Body of pancreas (tissue), 4 donors: ENCODE results near the gene CCDC85C. TPM values are rescaled to one million over a fixed set of nuclear protein-coding genes. Genes with fewer than 3 reads are reported as not detected.

Experiments used
- ATAC-seq: fragments of 150-250 bp; one replicate; pipeline ENCODE4 v1.9.1; 2016
- DNase-seq, 4 donors: peaks; one replicate each; pipeline ENCODE4 v3.0.0-alpha.2; 2019
- H3K27ac ChIP-seq, 4 donors: fragments of 200-600 bp; sonication (generic); 1 replicate in 3 of 4; 2 replicates in 1 of 4; pipeline versions ENCODE4 v1.5.1 to v1.6.1; 2016 to 2019; ENCODE audit warnings: mild to moderate bottlenecking in 1 of 4, mixed read lengths in 1 of 4, moderate library complexity in 1 of 4
- H3K27me3 ChIP-seq, 2 donors: fragments of 200-600 bp; sonication (generic); one replicate each; pipeline ENCODE4 v1.6.0; 2016; ENCODE audit warnings: mild to moderate bottlenecking in 1 of 2
- H3K36me3 ChIP-seq, 2 donors: fragments of 200-600 bp; sonication (generic); replicated peaks in 1 of 2; 2 replicates each; pipeline ENCODE4 v1.5.1; 2016; ENCODE audit warnings: low read depth in 2 of 2; ENCODE audit not compliant: insufficient read depth in 1 of 2
- H3K4me1 ChIP-seq: fragments of 200-600 bp; sonication (generic); one replicate; pipeline ENCODE4 v1.6.0; 2016
- H3K4me3 ChIP-seq, 2 donors: fragments of 200-600 bp; sonication (generic); 1 replicate in 1 of 2; 2 replicates in 1 of 2; pipeline ENCODE4 v1.5.1; 2016 to 2019
- H3K9me3 ChIP-seq, 3 donors: fragments of 200-600 bp; sonication (generic); 1 replicate in 2 of 3; 2 replicates in 1 of 3; pipeline ENCODE4 v1.5.1; 2016
- POLR2A ChIP-seq, 3 donors: fragments of 450-650 bp; IDR thresholded peaks; one replicate each; pipeline ENCODE4 v1.6.1; 2016; ENCODE audit warnings: antibody characterized with exemption in 3 of 3, mild to moderate bottlenecking in 2 of 3
- WGBS, 2 donors: methylation state at CpG; one replicate each; pipeline ENCODE4 v1.1.5; 2017; 5-methylcytosine and 5-hydroxymethylcytosine counted together
- intact Hi-C: fragments of 100-400 bp; cut with DNase I; formaldehyde crosslinking; loops from one replicate; pipeline ENCODE4 v1.15.1; 2023
- total RNA-seq, 2 donors: library from RNA; depleted of rRNA; stranded (reverse); fragments of >200 nt; gene quantifications; one replicate each; pipeline ENCODE4 v1.1.0, GENCODE V29; 2016
- TF ChIP-seq, protein P1 (sequence below), 7 experiments: fragments of 450-650 bp in 4 of 7; fragments of 200-600 bp in 3 of 7; sonication (generic) in 3 of 7; IDR thresholded peaks; one replicate each; pipeline ENCODE4 v1.5.1; 2016 to 2019; ENCODE audit warnings: antibody characterized with exemption in 7 of 7

The CCDC85C gene
- total RNA-seq, 2 donors from 2014 or later, result 8.9 to 10.1 TPM

- peaks cover 12% of the 10 kb centered on the region for H3K4me1 ChIP-seq
- DNase-seq, result peak in 2 of 4 donors; percentile 10 to 11
- peaks cover 0 to 9% of the 10 kb centered on the region in 2 donors for H3K36me3 ChIP-seq
- no peak overlapping the region for H3K27ac ChIP-seq
- no peak for TF ChIP-seq POLR2A (IDR thresholded peaks at IDR 0.05)
- TF ChIP-seq, protein P1, sequence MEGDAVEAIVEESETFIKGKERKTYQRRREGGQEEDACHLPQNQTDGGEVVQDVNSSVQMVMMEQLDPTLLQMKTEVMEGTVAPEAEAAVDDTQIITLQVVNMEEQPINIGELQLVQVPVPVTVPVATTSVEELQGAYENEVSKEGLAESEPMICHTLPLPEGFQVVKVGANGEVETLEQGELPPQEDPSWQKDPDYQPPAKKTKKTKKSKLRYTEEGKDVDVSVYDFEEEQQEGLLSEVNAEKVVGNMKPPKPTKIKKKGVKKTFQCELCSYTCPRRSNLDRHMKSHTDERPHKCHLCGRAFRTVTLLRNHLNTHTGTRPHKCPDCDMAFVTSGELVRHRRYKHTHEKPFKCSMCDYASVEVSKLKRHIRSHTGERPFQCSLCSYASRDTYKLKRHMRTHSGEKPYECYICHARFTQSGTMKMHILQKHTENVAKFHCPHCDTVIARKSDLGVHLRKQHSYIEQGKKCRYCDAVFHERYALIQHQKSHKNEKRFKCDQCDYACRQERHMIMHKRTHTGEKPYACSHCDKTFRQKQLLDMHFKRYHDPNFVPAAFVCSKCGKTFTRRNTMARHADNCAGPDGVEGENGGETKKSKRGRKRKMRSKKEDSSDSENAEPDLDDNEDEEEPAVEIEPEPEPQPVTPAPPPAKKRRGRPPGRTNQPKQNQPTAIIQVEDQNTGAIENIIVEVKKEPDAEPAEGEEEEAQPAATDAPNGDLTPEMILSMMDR (IDR thresholded peaks at IDR 0.05), result no peak
- no peak overlapping the region for H3K4me3 ChIP-seq
- 86 to 100% methylated on average over 1 to 27 of the region's 27 CpGs for WGBS, 2 donors
- intact Hi-C loops, result no loop called here
- ATAC-seq, result no peak
- no peaks in the 10 kb centered on the region for H3K27me3 ChIP-seq
- no peaks in the 10 kb centered on the region for H3K9me3 ChIP-seq
Measured at GRCh38 chr14:99515301-99516155, 88.5 kb downstream of the CCDC85C start.

- no peak for TF ChIP-seq POLR2A (IDR thresholded peaks at IDR 0.05)
- TF ChIP-seq, protein P1 (IDR thresholded peaks at IDR 0.05), result no peak
- intact Hi-C loops, result no loop called here
- H3K27me3 ChIP-seq, result no peaks in the 10 kb centered on the region
- no peak for ATAC-seq
- no peak overlapping the region for H3K27ac ChIP-seq
- peaks cover 12% of the 10 kb centered on the region for H3K4me1 ChIP-seq
- H3K9me3 ChIP-seq, result no peaks in the 10 kb centered on the region
- DNase-seq, result peak in 2 of 4 donors; percentile 11 to 16
- WGBS, 2 donors, result 84 to 92% methylated on average over 9 to 20 of the region's 20 CpGs
- no peak overlapping the region for H3K4me3 ChIP-seq
- H3K36me3 ChIP-seq, result peaks cover 0 to 9% of the 10 kb centered on the region in 2 donors
Measured at GRCh38 chr14:99514552-99515300, 89.3 kb downstream of the CCDC85C start.

DNA sequence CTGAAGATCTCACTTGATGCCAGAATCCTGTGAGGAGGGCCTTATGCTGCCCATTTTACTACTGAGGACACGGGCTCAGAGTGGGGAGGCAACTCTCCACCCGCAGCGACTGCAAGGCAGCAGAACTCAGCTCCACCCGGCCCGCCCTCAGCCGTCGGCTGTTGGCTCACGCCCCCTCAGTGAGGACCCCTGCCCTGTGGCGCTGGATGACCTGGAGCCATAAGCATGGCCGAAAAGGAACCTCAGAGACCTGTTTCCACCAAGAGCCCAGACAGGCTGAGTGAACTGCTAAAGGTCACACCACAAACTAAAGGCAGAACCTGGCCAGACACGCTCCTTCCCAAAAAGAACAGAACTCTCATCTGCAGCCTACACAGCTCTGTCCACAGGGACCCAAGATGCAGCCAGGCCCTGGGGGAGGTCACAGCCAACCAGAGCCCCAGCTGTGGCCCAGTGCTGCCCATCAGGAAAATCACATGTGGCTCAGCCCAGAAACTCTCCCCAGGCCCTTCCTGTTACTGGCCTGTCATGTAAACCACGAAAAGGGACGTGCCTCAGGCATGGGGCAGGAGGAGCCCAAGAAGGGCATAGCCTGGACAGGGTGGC lies 90.0 kb downstream of the CCDC85C start:
- WGBS, 2 donors, result 78 to 85% methylated on average over 10 to 13 of the region's 13 CpGs
- intact Hi-C loops, result no loop called here
- H3K36me3 ChIP-seq, result peaks cover 0 to 15% of the 10 kb centered on the region in 2 donors

GRCh38 chr14:99513183-99513694 lies 90.8 kb downstream of the CCDC85C start:
- no peaks in the 10 kb centered on the region for H3K27me3 ChIP-seq
- no peak for TF ChIP-seq POLR2A (IDR thresholded peaks at IDR 0.05)
- TF ChIP-seq, protein P1 (IDR thresholded peaks at IDR 0.05), result no peak
- DNase-seq (peak in 2 of 4 donors; percentile 11 to 12), ATAC-seq (no peak)
- H3K4me1 ChIP-seq, result peaks cover 18% of the 10 kb centered on the region
- intact Hi-C loops, result no loop called here
- H3K9me3 ChIP-seq, result no peaks in the 10 kb centered on the region
- no peak overlapping the region for H3K27ac ChIP-seq
- H3K4me3 ChIP-seq, result no peak overlapping the region
- H3K36me3 ChIP-seq, result peaks cover 0 to 18% of the 10 kb centered on the region in 2 donors
- 81 to 86% methylated on average over 4 to 15 of the region's 15 CpGs for WGBS, 2 donors

More for the DNA sequence above, 90.0 kb downstream of the CCDC85C start:
- no peaks in the 10 kb centered on the region for H3K9me3 ChIP-seq
- peaks cover 17% of the 10 kb centered on the region for H3K4me1 ChIP-seq
- ATAC-seq (no peak), DNase-seq (peak in 1 of 4 donors; percentile 13)
- H3K4me3 ChIP-seq, result no peak overlapping the region
- H3K27me3 ChIP-seq, result no peaks in the 10 kb centered on the region
- TF ChIP-seq, protein P1 (IDR thresholded peaks at IDR 0.05), result no peak
- no peak for TF ChIP-seq POLR2A (IDR thresholded peaks at IDR 0.05)
- H3K27ac ChIP-seq, result no peak overlapping the region
